AG04450 (cell line): Measurements from ENCODE around the gene IL17REL. TPM values are rescaled to one million over a fixed set of nuclear protein-coding genes. Genes with fewer than 3 reads are reported as not detected.

Source experiments
- CTCF ChIA-PET: fragments of 300-600, 350-600 bp; formaldehyde crosslinking; extraction: SDS; loops from one replicate; lab custom pipeline; 2022; ENCODE audit warnings: antibody characterized with exemption, inconsistent platforms; lab: Charles Lee
- POLR2A ChIA-PET: fragments of 350-600 bp; formaldehyde crosslinking; extraction: SDS; loops from one replicate; lab custom pipeline; 2021; ENCODE audit warnings: antibody characterized with exemption, inconsistent platforms; lab: Yijun Ruan, JAX
- DNase-seq: peaks from one replicate; pipeline ENCODE4 v3.0.0-alpha.2; 2011; ENCODE audit warnings: low read depth, low spot score
- H3K27ac ChIP-seq: one replicate; pipeline ENCODE4 v1.5.1; 2012; ENCODE audit warnings: low read depth, low read length, control low read depth
- H3K27me3 ChIP-seq: one replicate; pipeline ENCODE4 v1.6.0; 2012; ENCODE audit warnings: low read length; ENCODE audit not compliant: control insufficient read depth, insufficient read depth
- H3K4me3 ChIP-seq: 2 replicates; pipeline ENCODE4 v1.5.1; 2011; ENCODE audit warnings: mild to moderate bottlenecking, low read depth, low read length, control low read depth
- H3K9me3 ChIP-seq: 2 replicates; pipeline ENCODE4 v1.5.1; 2012; ENCODE audit warnings: low read length; ENCODE audit not compliant: control insufficient read depth, insufficient read depth
- CTCF ChIP-seq: IDR thresholded peaks from 2 replicates; pipeline ENCODE4 v1.5.1; 2011; ENCODE audit warnings: low read depth, low read length, control low read depth, inconsistent platforms
- polyA plus RNA-seq: library from polyadenylated mRNA; depleted of rRNA; stranded (reverse); fragments of >200 nt; gene quantifications from 2 replicates; pipeline ENCODE4 v1.2.3, GENCODE V29; 2011

Gene IL17REL
- polyA plus RNA-seq, 1 experiment, result not detected

DNA sequence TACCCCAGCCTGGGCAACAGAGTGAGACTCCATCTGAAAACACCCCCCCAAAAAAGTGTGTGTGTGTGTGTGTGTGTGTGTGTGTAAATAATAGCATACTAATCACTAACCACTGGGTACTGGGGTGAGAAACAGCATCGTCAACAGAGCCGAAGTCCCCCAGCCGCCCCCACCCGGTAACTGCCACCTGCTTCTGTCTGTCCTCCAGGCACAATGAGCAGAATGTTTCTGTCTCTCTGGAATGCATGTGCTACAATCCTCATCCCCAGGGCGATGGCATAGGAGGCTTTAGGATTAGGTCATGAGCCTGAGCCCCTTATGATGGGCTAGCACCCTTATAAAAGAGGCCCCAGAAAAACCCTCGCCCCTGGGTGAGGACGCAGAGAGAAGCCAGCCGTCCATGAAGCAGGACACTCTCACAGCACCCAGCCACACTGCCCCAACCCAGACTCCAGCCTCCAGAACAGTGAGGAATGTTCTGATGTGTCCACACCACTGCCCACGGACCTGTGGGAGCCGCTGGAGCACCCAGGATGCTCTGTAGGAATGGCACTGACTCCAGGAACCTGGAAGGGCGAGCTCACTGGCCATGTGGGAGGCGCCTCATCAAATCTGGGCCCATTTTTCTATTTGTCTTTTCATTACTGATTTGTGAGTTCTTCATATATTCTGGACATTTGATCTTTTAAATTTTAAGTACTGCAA is 35.6 kb upstream of the IL17REL start:
- Histone ChIP-seq H3K27ac (no peak overlapping the region), H3K9me3 (peaks cover 7% of the 10 kb centered on the region; the same call in 1 of the 2 replicates), H3K27me3 (peaks cover 11% of the 10 kb centered on the region), H3K4me3 (no peak overlapping the region)
- ChIA-PET CTCF (no interaction called here), POLR2A (no interaction called here)
- no peak for TF ChIP-seq CTCF
- DNase-seq, result no peak

GRCh38 chr22:50047346-50047745 is 34.8 kb upstream of the IL17REL start:
- H3K4me3 ChIP-seq, result no peak overlapping the region
- H3K27me3 ChIP-seq, result peaks cover 13% of the 10 kb centered on the region
- ChIA-PET POLR2A (no interaction called here), CTCF (no interaction called here)
- H3K9me3 ChIP-seq, result peaks cover 5% of the 10 kb centered on the region; the same call in 1 of the 2 replicates
- no peak for TF ChIP-seq CTCF
- no peak overlapping the region for H3K27ac ChIP-seq
- no peak for DNase-seq

GRCh38 chr22:50046481-50047245 is 34.1 kb upstream of the IL17REL start:
- DNase-seq, result no peak
- no peak overlapping the region for H3K27ac ChIP-seq
- CTCF ChIA-PET, result no interaction called here

GRCh38 chr22:50046019-50046415 is 33.5 kb upstream of the IL17REL start:
- CTCF ChIA-PET, result no interaction called here
- no peaks in the 10 kb centered on the region; the same call in 1 of the 2 replicates for H3K9me3 ChIP-seq
- H3K27me3 ChIP-seq, result peaks cover 8% of the 10 kb centered on the region
- H3K4me3 ChIP-seq, result no peak overlapping the region
- DNase-seq, result no peak
- no peak for TF ChIP-seq CTCF
- no peak overlapping the region for H3K27ac ChIP-seq
- POLR2A ChIA-PET, result no interaction called here

More at GRCh38 chr22:50046481-50047245, 34.1 kb upstream of the IL17REL start:
- H3K27me3 ChIP-seq, result peaks cover 13% of the 10 kb centered on the region
- POLR2A ChIA-PET, result no interaction called here
- H3K4me3 ChIP-seq, result no peak overlapping the region
- TF ChIP-seq CTCF, result no peak
- H3K9me3 ChIP-seq, result no peaks in the 10 kb centered on the region; the same call in 1 of the 2 replicates
